Gastrocnemius medialis (tissue), 4 donors: ENCODE data around the gene CPN2.

ENCODE experiments used
- POLR2A ChIP-seq, 2 donors: fragments of 450-650 bp; IDR thresholded peaks; one replicate each; pipeline ENCODE4 v1.6.1; 2017; ENCODE audit warnings: antibody characterized with exemption in 2 of 2, mild to moderate bottlenecking in 2 of 2, moderate library complexity in 2 of 2
- TF ChIP-seq, protein P1 (sequence below), 5 experiments: fragments of 450-650 bp in 3 of 5; fragments of 200-600 bp in 2 of 5; sonication (generic) in 2 of 5; IDR thresholded peaks in 4 of 5; conservative IDR thresholded peaks in 1 of 5; 1 replicate in 4 of 5; 2 replicates in 1 of 5; pipeline ENCODE4 v1.5.1; 2016 to 2019; ENCODE audit warnings: antibody characterized with exemption in 5 of 5, mild to moderate bottlenecking in 3 of 5, moderate library complexity in 3 of 5

DNA sequence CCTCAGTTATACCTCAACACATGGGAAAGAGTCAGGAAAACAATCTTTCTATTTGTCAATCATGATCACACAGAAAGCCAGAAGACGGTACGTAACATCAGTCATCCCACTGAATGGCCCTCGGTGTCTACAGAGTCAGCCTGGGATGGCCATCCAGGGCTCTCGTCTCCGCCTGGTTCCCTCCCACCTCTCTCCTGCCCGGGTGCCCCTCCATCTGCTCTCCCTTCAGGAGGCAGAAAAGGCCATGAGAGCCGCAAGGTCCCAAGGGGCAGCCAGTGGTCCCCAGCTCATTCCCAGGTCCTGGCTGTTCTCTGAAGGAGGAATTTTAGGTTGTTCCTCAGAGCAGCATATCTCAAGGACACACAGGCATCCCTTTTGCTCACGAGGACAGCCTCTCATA is 22.8 kb upstream of the CPN2 start:
- no peak for TF ChIP-seq POLR2A (IDR thresholded peaks at IDR 0.05)
- TF ChIP-seq, protein P1, sequence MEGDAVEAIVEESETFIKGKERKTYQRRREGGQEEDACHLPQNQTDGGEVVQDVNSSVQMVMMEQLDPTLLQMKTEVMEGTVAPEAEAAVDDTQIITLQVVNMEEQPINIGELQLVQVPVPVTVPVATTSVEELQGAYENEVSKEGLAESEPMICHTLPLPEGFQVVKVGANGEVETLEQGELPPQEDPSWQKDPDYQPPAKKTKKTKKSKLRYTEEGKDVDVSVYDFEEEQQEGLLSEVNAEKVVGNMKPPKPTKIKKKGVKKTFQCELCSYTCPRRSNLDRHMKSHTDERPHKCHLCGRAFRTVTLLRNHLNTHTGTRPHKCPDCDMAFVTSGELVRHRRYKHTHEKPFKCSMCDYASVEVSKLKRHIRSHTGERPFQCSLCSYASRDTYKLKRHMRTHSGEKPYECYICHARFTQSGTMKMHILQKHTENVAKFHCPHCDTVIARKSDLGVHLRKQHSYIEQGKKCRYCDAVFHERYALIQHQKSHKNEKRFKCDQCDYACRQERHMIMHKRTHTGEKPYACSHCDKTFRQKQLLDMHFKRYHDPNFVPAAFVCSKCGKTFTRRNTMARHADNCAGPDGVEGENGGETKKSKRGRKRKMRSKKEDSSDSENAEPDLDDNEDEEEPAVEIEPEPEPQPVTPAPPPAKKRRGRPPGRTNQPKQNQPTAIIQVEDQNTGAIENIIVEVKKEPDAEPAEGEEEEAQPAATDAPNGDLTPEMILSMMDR (IDR thresholded peaks at IDR 0.05 in 4 of 5, conservative IDR thresholded peaks at IDR 0.05 in 1 of 5), result no peak
